ENCODE measurements around the gene TACC3. TPM values are rescaled to one million over a fixed set of nuclear protein-coding genes. Genes with fewer than 3 reads are reported as not detected.

The TACC3 gene
- total and polyA plus RNA-seq, 2 of the 8 experiments (the other 6 are each of a cell fraction or from before 2014, with no cell fraction given): 73.8 to 148 TPM

- TF ChIP-seq ATF2 (IDR thresholded peaks at IDR 0.05; ENCODE audit: low read length): no peak
- TF ChIP-seq BACH1 (IDR thresholded peaks at IDR 0.05; ENCODE audit: low read length): no peak
- no peak for TF ChIP-seq NANOG (IDR thresholded peaks at IDR 0.05; ENCODE audit: insufficient read depth, low read depth, low read length, poor library complexity, severe bottlenecking)
- TF ChIP-seq EP300 (IDR thresholded peaks at IDR 0.05; ENCODE audit: borderline replicate concordance in 1 of 2, low read depth in 2 of 2, low read length in 2 of 2): no peak
- TF ChIP-seq TBP (IDR thresholded peaks at IDR 0.05; ENCODE audit: low read depth, low read length): no peak
- no peak for TF ChIP-seq POU5F1 (IDR thresholded peaks at IDR 0.05; ENCODE audit: low read depth, low read length)
- TF ChIP-seq SAP30 (IDR thresholded peaks at IDR 0.05; ENCODE audit: insufficient read depth, insufficient replicate concordance, low read length): no peak
- TF ChIP-seq SIN3A (conservative IDR thresholded peaks at IDR 0.05 in 1 of 2, IDR thresholded peaks at IDR 0.05 in 1 of 2; ENCODE audit: low read depth in 1 of 2, low read length in 2 of 2): 0 out of 4 replicates have a peak, but pooled peaks of 1 of the 2 experiments have one; percentile 45
- no peak for TF ChIP-seq EZH2 (IDR thresholded peaks at IDR 0.05; ENCODE audit: low read depth, low read length, severe bottlenecking)
- peak; percentile 90 to 94 for TF ChIP-seq RAD21 (IDR thresholded peaks at IDR 0.05 in 1 of 2, conservative IDR thresholded peaks at IDR 0.05 in 1 of 2; ENCODE audit: low read depth in 2 of 2, low read length in 2 of 2)
- TF ChIP-seq GABPA (IDR thresholded peaks at IDR 0.05; ENCODE audit: borderline replicate concordance, insufficient read depth, low read length): peak; percentile 74; the same call in 1 of the 2 replicates
- no peak for TF ChIP-seq TAF1 (IDR thresholded peaks at IDR 0.05; ENCODE audit: low read depth, low read length)
- TF ChIP-seq, protein P1, sequence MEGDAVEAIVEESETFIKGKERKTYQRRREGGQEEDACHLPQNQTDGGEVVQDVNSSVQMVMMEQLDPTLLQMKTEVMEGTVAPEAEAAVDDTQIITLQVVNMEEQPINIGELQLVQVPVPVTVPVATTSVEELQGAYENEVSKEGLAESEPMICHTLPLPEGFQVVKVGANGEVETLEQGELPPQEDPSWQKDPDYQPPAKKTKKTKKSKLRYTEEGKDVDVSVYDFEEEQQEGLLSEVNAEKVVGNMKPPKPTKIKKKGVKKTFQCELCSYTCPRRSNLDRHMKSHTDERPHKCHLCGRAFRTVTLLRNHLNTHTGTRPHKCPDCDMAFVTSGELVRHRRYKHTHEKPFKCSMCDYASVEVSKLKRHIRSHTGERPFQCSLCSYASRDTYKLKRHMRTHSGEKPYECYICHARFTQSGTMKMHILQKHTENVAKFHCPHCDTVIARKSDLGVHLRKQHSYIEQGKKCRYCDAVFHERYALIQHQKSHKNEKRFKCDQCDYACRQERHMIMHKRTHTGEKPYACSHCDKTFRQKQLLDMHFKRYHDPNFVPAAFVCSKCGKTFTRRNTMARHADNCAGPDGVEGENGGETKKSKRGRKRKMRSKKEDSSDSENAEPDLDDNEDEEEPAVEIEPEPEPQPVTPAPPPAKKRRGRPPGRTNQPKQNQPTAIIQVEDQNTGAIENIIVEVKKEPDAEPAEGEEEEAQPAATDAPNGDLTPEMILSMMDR (IDR thresholded peaks at IDR 0.05; ENCODE audit: control extremely low read depth in 1 of 3, insufficient read depth in 1 of 3, low read depth in 1 of 3, low read length in 3 of 3): peak in 2 of 3 experiments; percentile 82 to 96; a peak in 3 of 4 replicates
- no peak for TF ChIP-seq TEAD4 (IDR thresholded peaks at IDR 0.05; ENCODE audit: low read depth, low read length)
Observed at GRCh38 chr4:1748465-1748995, 27.2 kb downstream of the TACC3 start (continued).
